Mammary epithelial cell (primary cell): ENCODE measurements around the gene GPR35.

Experiments
- EZH2 ChIP-seq: IDR thresholded peaks from 2 replicates; pipeline ENCODE4 v1.6.1; 2012; ENCODE audit warnings: low read length, inconsistent platforms, borderline replicate concordance
- TF ChIP-seq, protein P1 (sequence below), 2 donors: IDR thresholded peaks in 1 of 2; conservative IDR thresholded peaks in 1 of 2; 2 replicates each; pipeline ENCODE4 v1.5.1; 2011 to 2012; ENCODE audit warnings: inconsistent platforms in 2 of 2, low read length in 2 of 2, mild to moderate bottlenecking in 2 of 2, control low read depth in 1 of 2, low read depth in 1 of 2; ENCODE audit not compliant: insufficient read depth in 1 of 2; ENCODE audit errors: extremely low read depth in 1 of 2

DNA sequence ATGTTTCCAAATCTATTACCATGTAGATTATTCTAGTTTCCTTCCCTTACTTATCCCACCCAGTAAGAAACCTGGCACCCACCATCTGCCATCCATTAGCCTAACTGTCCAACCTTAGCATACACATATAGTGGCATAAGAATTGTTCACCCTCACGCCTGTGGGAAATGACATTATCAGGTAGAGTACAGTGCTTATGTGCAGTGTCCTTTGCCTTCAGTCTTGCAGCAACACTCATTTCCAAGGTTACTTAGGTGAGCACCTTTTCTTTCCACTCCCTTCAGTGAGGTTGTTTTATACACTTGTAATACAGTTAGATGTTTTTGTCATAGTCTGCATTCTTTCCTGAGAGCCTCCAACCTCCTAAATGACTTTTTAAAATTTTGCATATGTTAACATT lies 39.3 kb downstream of the GPR35 start:
- TF ChIP-seq, protein P1, sequence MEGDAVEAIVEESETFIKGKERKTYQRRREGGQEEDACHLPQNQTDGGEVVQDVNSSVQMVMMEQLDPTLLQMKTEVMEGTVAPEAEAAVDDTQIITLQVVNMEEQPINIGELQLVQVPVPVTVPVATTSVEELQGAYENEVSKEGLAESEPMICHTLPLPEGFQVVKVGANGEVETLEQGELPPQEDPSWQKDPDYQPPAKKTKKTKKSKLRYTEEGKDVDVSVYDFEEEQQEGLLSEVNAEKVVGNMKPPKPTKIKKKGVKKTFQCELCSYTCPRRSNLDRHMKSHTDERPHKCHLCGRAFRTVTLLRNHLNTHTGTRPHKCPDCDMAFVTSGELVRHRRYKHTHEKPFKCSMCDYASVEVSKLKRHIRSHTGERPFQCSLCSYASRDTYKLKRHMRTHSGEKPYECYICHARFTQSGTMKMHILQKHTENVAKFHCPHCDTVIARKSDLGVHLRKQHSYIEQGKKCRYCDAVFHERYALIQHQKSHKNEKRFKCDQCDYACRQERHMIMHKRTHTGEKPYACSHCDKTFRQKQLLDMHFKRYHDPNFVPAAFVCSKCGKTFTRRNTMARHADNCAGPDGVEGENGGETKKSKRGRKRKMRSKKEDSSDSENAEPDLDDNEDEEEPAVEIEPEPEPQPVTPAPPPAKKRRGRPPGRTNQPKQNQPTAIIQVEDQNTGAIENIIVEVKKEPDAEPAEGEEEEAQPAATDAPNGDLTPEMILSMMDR (conservative IDR thresholded peaks at IDR 0.05 in 1 of 2, IDR thresholded peaks at IDR 0.05 in 1 of 2; ENCODE audit: extremely low read depth in 1 of 2, insufficient read depth in 1 of 2, low read depth in 1 of 2, low read length in 2 of 2), result no peak
- no peak for TF ChIP-seq EZH2
